H9 (cell line): ENCODE results near the gene ULK2. TPM values are rescaled to one million over a fixed set of nuclear protein-coding genes. Genes with fewer than 3 reads are reported as not detected.

Source experiments
- DNase-seq: peaks from one replicate; pipeline ENCODE4 v3.0.0-alpha.2; 2017
- H2AFZ ChIP-seq: one replicate; pipeline ENCODE4 v1.6.1; 2013; ENCODE audit warnings: mild to moderate bottlenecking, low read length, control low read depth, moderate library complexity
- H2AK5ac ChIP-seq: 2 replicates; pipeline ENCODE4 v1.6.1; 2013; ENCODE audit warnings: low read length, control low read depth, mixed read lengths; ENCODE audit not compliant: insufficient read length
- H2BK120ac ChIP-seq: one replicate; pipeline ENCODE4 v1.6.1; 2013; ENCODE audit warnings: low read depth, mild to moderate bottlenecking, low read length, control low read depth, inconsistent platforms; ENCODE audit not compliant: poor library complexity, severe bottlenecking
- H2BK12ac ChIP-seq: 2 replicates; pipeline ENCODE4 v1.6.1; 2013; ENCODE audit warnings: low read length, control low read depth, mixed read lengths, low read depth; ENCODE audit not compliant: insufficient read length
- H2BK15ac ChIP-seq: 2 replicates; pipeline ENCODE4 v1.6.1; 2013; ENCODE audit warnings: low read depth, low read length, control low read depth
- H2BK20ac ChIP-seq: one replicate; pipeline ENCODE4 v1.6.1; 2013; ENCODE audit warnings: low read depth, mild to moderate bottlenecking, low read length, control low read depth, inconsistent platforms; ENCODE audit not compliant: poor library complexity, severe bottlenecking
- H2BK5ac ChIP-seq: 2 replicates; pipeline ENCODE4 v1.6.1; 2013; ENCODE audit warnings: low read length, control low read depth, mixed read lengths; ENCODE audit not compliant: insufficient read length
- H3K14ac ChIP-seq: 2 replicates; pipeline ENCODE4 v1.6.1; 2013; ENCODE audit warnings: low read length, control low read depth; ENCODE audit not compliant: insufficient read depth
- H3K18ac ChIP-seq: 2 replicates; pipeline ENCODE4 v1.6.1; 2013; ENCODE audit warnings: low read depth, mild to moderate bottlenecking, mixed read lengths, low read length, control low read depth; ENCODE audit not compliant: insufficient read length
- H3K23ac ChIP-seq: 2 replicates; pipeline ENCODE4 v1.6.1; 2013; ENCODE audit warnings: low read length, control low read depth, mixed read lengths, low read depth; ENCODE audit not compliant: insufficient read length
- H3K23me2 ChIP-seq: 2 replicates; pipeline ENCODE4 v1.6.1; 2013; ENCODE audit warnings: low read depth, mild to moderate bottlenecking, mixed read lengths, low read length, control low read depth; ENCODE audit not compliant: insufficient read length, poor library complexity, severe bottlenecking
- H3K27ac ChIP-seq: 2 replicates; pipeline ENCODE4 v1.5.1; 2013; ENCODE audit warnings: low read length, control low read depth, mixed read lengths, low read depth; ENCODE audit not compliant: insufficient read length
- H3K27me3 ChIP-seq: 2 replicates; pipeline ENCODE4 v1.6.1; 2013; ENCODE audit warnings: low read length, control low read depth, inconsistent platforms; ENCODE audit not compliant: insufficient read depth
- H3K4ac ChIP-seq: 2 replicates; pipeline ENCODE4 v1.6.1; 2013; ENCODE audit warnings: low read depth, mild to moderate bottlenecking, control low read depth, inconsistent platforms, low read length, moderate library complexity
- H3K4me1 ChIP-seq: 2 replicates; pipeline ENCODE4 v1.6.1; 2013; ENCODE audit warnings: low read length, control low read depth, inconsistent platforms; ENCODE audit not compliant: insufficient read depth
- H3K4me2 ChIP-seq: 2 replicates; pipeline ENCODE4 v1.6.1; 2013; ENCODE audit warnings: low read length, control low read depth, mixed read lengths; ENCODE audit not compliant: insufficient read length, insufficient read depth
- H3K56ac ChIP-seq: 2 replicates; pipeline ENCODE4 v1.6.1; 2013; ENCODE audit warnings: low read depth, mild to moderate bottlenecking, mixed read lengths, low read length, control low read depth; ENCODE audit not compliant: insufficient read length
- H3K79me1 ChIP-seq: 2 replicates; pipeline ENCODE4 v1.6.1; 2013; ENCODE audit warnings: low read depth, mild to moderate bottlenecking, moderate library complexity, low read length, control low read depth, inconsistent platforms; ENCODE audit not compliant: insufficient read depth, poor library complexity, severe bottlenecking
- H3K79me2 ChIP-seq: 2 replicates; pipeline ENCODE4 v1.6.1; 2013; ENCODE audit warnings: low read length, control low read depth, inconsistent platforms; ENCODE audit not compliant: insufficient read depth
- H3K9ac ChIP-seq: 2 replicates; pipeline ENCODE4 v1.6.1; 2013; ENCODE audit warnings: low read length, control low read depth, mixed read lengths; ENCODE audit not compliant: insufficient read length; ENCODE audit errors: extremely low read depth
- H3K9me3 ChIP-seq: one replicate; pipeline ENCODE4 v1.6.1; 2013; ENCODE audit warnings: low read depth, low read length, inconsistent platforms; ENCODE audit not compliant: control insufficient read depth
- H3T11ph ChIP-seq: one replicate; pipeline ENCODE4 v1.6.1; 2013; ENCODE audit warnings: mild to moderate bottlenecking, low read length, control low read depth, inconsistent platforms
- H4K20me1 ChIP-seq: one replicate; pipeline ENCODE4 v1.6.1; 2013; ENCODE audit not compliant: control insufficient read depth, insufficient read length, insufficient read depth
- H4K5ac ChIP-seq: 2 replicates; pipeline ENCODE4 v1.6.1; 2013; ENCODE audit warnings: low read depth, mild to moderate bottlenecking, mixed read lengths, low read length, control low read depth; ENCODE audit not compliant: insufficient read length
- H4K8ac ChIP-seq: replicated peaks from 2 replicates; pipeline ENCODE4 v1.6.1; 2013; ENCODE audit warnings: low read length, control low read depth, mixed read lengths, low read depth; ENCODE audit not compliant: insufficient read length
- H4K91ac ChIP-seq: 2 replicates; pipeline ENCODE4 v1.6.1; 2013; ENCODE audit warnings: low read depth, mild to moderate bottlenecking, moderate library complexity, mixed read lengths, low read length, control low read depth; ENCODE audit not compliant: insufficient read length
- H3K27ac Mint-ChIP-seq, 3 experiments: 2 replicates in 2 of 3; 3 replicates in 1 of 3; pipeline ENCODE4 v1.8.0; 2020 to 2021; ENCODE audit warnings: mixed read lengths in 3 of 3, mild to moderate bottlenecking in 1 of 3, moderate library complexity in 1 of 3
- H3K27me3 Mint-ChIP-seq: 2 replicates; pipeline ENCODE4 v1.8.0; 2021; ENCODE audit warnings: low read depth, mild to moderate bottlenecking, moderate library complexity, mixed read lengths
- H3K36me3 Mint-ChIP-seq, 3 experiments: 2 replicates in 2 of 3; 3 replicates in 1 of 3; pipeline ENCODE4 v1.8.0; 2020 to 2021; ENCODE audit warnings: low read depth in 3 of 3, mixed read lengths in 3 of 3; ENCODE audit not compliant: insufficient read depth in 1 of 3
- H3K4me1 Mint-ChIP-seq, 2 experiments: 2 replicates each; pipeline ENCODE4 v1.8.0; 2020; ENCODE audit warnings: mixed read lengths in 2 of 2
- H3K4me3 Mint-ChIP-seq, 2 experiments: 2 replicates in 1 of 2; 3 replicates in 1 of 2; pipeline ENCODE4 v1.8.0; 2020 to 2021; ENCODE audit warnings: mild to moderate bottlenecking in 2 of 2, mixed read lengths in 2 of 2, moderate library complexity in 1 of 2
- H3K9me3 Mint-ChIP-seq, 2 experiments: 2 replicates in 1 of 2; 3 replicates in 1 of 2; pipeline ENCODE4 v1.8.0; 2020; ENCODE audit warnings: mild to moderate bottlenecking in 2 of 2, mixed read lengths in 2 of 2, moderate library complexity in 1 of 2
- CTCF ChIP-seq: fragments of 200-600 bp; sonication (generic); conservative IDR thresholded peaks from 3 replicates; pipeline ENCODE4 v1.8.0; 2021; ENCODE audit warnings: antibody characterized with exemption, mild to moderate bottlenecking
- WGBS: extraction: QIAGEN DNeasy Blood & Tissue Kit; methylation state at CpG from one replicate; pipeline ENCODE4 v1.1.7; 2013; ENCODE audit warnings: missing lambda C conversion rate, low lambda C conversion rate, mixed read lengths; ENCODE audit not compliant: insufficient read length; ENCODE audit errors: extremely low coverage; 5-methylcytosine and 5-hydroxymethylcytosine counted together
- total RNA-seq: library from RNA; stranded (reverse); gene quantifications from 2 replicates; pipeline ENCODE4 v1.2.1, GENCODE V29; 2021

The ULK2 gene
- total RNA-seq, 1 experiment from 2014 or later = 11.5 TPM

- no peaks in the 10 kb centered on the region for H3K9me3 Mint-ChIP-seq
- no peak overlapping the region for H2BK120ac ChIP-seq
- H3K36me3 Mint-ChIP-seq = no peaks in the 10 kb centered on the region
- peaks cover 7% of the 10 kb centered on the region for H3K27me3 Mint-ChIP-seq
- H4K91ac ChIP-seq = no peak overlapping the region
- no peaks in the 10 kb centered on the region for H3K79me1 ChIP-seq
- H3K23me2 ChIP-seq = no peaks in the 10 kb centered on the region
- no peak for DNase-seq
- H2BK12ac ChIP-seq = no peak overlapping the region
- H4K5ac ChIP-seq = no peak overlapping the region
- H2AK5ac ChIP-seq = no peak overlapping the region
- no peaks in the 10 kb centered on the region for H3K79me2 ChIP-seq
- no peak overlapping the region for H4K8ac ChIP-seq
- no peak overlapping the region for H3K4me2 ChIP-seq
- H3K9ac ChIP-seq = no peak overlapping the region
- no peaks in the 10 kb centered on the region for H3K4me1 ChIP-seq
- H3T11ph ChIP-seq = no peak overlapping the region
- no peak overlapping the region for H3K18ac ChIP-seq
- no peak overlapping the region for H2BK15ac ChIP-seq
- no peak overlapping the region for H3K4ac ChIP-seq
- no peak overlapping the region for H3K27ac ChIP-seq
- no peaks in the 10 kb centered on the region for H3K9me3 ChIP-seq
- no peaks in the 10 kb centered on the region for H3K4me1 Mint-ChIP-seq
- TF ChIP-seq CTCF = no peak
- no peak overlapping the region for H3K14ac ChIP-seq
- no peak overlapping the region for H2BK5ac ChIP-seq
- WGBS = no CpG with 5 or more reads among the region's 11 CpGs
- no peak overlapping the region for H2BK20ac ChIP-seq
- no peaks in the 10 kb centered on the region for H4K20me1 ChIP-seq
- no peak overlapping the region for H3K23ac ChIP-seq
- H3K27ac Mint-ChIP-seq = peak overlapping the region in 1 of 3 experiments; percentile 15; a peak in 1 of 7 replicates
- no peaks in the 10 kb centered on the region for H3K27me3 ChIP-seq
- no peak overlapping the region for H3K56ac ChIP-seq
- H2AFZ ChIP-seq = no peak overlapping the region
- no peak overlapping the region for H3K4me3 Mint-ChIP-seq
These were observed 136.1 kb downstream of the ULK2 start for GRCh38 chr17:19731626-19732025.
